HG03095 (cell line): ENCODE results near the gene VCAN.

Source experiments
- ATAC-seq: cut with Tn5 transposase; IDR thresholded peaks from one replicate; pipeline ENCODE4 v1.9.1; 2021; ENCODE audit warnings: moderate library complexity; ENCODE audit not compliant: unreplicated experiment

Gene VCAN

DNA sequence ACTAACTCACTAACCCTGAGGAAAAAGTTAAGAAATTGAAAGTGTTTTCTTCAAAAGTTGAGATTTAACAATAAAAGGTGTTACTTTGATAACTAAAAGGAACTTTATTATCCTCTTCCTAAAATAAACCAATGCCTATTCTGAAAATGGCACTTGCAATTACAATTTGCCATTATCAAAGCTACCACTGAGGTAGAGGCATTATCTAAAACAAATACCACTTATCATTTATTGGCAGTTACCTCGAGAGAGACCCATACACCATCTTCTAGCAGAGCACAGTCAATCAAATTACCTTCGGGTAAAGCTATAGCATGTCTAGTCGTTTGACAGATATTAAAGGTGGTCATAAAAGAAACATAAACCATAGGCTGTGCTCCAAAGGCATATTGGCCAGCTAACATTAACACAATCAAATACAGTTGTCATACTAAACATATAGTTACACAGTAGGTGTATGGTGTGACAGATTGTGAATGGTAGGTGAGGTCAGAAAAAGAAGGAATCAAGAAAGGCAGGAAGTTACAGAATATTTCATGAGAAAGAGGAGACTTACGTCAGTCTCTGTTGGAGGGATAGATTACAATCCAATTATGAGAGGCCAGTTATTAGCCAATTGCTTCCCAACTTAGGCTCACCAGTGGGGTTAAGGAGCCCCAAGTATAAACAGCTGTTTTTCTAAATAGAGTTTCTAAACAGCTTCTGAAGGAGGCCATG is 56.3 kb downstream of the VCAN start:
- ATAC-seq = no peak

DNA sequence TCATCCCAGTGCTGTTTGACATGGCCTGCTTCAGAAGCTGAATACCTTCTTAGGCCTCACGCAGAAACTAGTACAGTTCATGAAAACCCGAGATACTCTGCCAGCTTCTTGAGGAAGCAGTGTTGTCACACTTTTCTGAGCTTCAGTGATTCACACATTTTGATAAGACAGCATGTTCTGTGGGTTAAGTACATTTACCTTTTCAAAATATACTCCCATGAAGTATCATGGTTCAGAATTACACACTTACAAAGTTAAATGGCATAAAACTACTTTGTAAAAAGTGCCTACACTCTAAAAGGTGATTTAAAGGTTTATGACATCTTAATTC is 56.9 kb downstream of the VCAN start:
- no peak for ATAC-seq

DNA sequence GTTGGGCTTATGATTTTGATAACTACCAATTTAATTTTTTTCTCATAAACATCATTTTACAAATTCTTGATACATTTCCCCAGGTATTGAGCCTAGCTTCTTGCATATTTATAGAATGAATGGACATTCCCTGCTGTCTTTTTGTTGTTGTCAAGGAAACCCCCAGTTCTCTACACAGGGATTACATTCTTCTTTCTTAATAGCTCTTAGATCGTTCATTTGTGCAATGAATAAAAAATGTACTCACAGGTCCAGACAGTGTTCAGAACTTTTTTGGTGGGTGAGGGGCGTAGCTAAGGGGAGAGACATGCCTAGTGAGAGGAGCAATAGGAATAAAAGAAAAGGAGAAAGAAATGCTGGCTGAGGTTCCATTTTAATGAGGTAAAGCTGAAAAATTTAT is 58.6 kb downstream of the VCAN start:
- ATAC-seq = no peak

- no peak for ATAC-seq
These were observed 60.1 kb downstream of the VCAN start for GRCh38 chr5:83531661-83532060.

- peak; percentile 80 for ATAC-seq
These were observed 67.4 kb downstream of the VCAN start for GRCh38 chr5:83538786-83539462.

DNA sequence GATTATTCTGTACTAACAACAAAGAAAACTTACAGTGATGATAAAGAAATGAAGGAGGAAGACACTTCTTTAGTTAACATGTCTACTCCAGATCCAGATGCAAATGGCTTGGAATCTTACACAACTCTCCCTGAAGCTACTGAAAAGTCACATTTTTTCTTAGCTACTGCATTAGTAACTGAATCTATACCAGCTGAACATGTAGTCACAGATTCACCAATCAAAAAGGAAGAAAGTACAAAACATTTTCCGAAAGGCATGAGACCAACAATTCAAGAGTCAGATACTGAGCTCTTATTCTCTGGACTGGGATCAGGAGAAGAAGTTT is 67.9 kb downstream of the VCAN start:
- no peak for ATAC-seq

DNA sequence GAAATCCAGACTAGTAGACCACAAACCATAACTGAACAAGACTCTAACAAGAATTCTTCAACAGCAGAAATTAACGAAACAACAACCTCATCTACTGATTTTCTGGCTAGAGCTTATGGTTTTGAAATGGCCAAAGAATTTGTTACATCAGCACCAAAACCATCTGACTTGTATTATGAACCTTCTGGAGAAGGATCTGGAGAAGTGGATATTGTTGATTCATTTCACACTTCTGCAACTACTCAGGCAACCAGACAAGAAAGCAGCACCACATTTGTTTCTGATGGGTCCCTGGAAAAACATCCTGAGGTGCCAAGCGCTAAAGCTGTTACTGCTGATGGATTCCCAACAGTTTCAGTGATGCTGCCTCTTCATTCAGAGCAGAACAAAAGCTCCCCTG is 68.6 kb downstream of the VCAN start:
- no peak for ATAC-seq

DNA sequence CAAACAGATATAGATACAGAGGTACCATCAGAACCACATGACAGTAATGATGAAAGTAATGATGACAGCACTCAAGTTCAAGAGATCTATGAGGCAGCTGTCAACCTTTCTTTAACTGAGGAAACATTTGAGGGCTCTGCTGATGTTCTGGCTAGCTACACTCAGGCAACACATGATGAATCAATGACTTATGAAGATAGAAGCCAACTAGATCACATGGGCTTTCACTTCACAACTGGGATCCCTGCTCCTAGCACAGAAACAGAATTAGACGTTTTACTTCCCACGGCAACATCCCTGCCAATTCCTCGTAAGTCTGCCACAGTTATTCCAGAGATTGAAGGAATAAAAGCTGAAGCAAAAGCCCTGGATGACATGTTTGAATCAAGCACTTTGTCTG is 69.2 kb downstream of the VCAN start:
- ATAC-seq = no peak

DNA sequence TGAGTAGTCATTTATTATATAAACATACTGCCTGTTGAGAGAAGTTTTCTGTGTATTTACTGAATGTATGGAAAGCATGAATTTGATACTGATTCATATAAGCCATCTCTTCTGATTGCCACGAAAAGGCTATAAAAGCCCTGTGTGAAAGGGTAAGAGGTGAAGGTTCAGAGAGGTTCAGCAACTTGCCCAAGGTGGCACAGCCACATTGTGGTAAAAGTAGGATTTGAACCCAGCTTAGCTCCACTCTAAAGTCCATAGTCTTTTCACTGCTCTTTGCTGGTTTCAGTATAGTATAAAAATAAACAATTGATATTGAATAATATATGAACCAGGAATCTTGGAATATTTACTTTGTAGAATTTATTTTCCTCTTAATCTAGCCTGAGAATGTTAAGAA is 71.3 kb downstream of the VCAN start:
- ATAC-seq = no peak

DNA sequence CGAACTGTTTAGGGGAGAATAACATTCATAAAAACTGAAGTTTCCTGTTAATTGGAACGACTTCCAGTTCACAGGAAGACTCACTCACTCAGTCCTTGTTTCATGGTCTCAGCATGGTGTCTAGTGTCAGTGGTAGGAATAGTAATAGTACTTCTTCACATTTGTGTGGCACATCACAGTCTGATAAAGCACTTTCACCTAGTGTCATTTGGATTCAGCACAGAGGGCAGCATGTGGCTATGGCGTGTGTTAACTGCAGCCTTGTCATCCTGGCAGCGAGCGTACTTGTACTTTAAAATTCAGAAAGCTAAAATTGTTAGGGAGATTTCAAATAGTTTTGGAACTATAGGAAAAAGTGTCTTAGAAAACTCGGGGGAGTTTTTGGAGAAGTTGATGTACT is 72.4 kb downstream of the VCAN start:
- ATAC-seq = no peak

DNA sequence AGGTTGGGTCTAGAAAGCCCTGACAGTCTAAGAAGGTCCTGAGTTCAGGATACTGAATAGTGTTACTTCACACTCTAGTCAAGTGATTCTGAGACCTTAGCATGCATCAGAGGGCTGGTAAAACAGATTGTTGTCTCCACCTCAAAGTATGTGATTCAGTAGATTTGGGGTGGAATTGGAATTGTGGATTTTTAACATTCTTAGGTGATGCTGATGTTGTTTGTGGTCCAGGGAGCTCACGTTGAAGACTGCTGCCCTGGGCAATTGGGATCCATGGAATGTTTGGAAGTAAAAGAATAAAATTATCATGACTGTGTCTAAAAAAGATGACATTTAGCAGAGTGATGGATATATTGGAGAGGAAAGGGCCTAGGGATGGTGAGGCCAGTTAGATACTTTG is 75.6 kb downstream of the VCAN start:
- ATAC-seq = no peak

GRCh38 chr5:83547889-83548288 is 76.3 kb downstream of the VCAN start:
- ATAC-seq = no peak

DNA sequence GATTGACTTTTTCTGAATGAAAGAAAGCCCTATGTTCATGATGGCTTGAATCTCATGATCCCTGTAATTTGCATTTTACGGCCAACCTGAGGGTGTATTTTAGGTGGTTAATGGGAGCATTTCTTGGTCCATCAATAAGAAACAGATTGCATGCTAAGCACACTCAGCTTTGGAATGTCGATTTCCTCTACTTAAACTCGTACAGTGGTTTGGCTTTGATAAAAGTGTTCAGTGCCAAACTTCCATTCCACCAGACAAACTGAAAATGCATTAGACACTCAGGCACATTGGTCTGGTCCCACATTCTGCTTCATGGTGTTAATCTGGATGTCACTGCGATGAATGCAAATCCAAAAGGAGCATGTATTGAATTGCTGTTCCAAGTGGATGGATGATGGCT is 77.0 kb downstream of the VCAN start:
- ATAC-seq = no peak

GRCh38 chr5:83549076-83549475 is 77.5 kb downstream of the VCAN start:
- no peak for ATAC-seq

DNA sequence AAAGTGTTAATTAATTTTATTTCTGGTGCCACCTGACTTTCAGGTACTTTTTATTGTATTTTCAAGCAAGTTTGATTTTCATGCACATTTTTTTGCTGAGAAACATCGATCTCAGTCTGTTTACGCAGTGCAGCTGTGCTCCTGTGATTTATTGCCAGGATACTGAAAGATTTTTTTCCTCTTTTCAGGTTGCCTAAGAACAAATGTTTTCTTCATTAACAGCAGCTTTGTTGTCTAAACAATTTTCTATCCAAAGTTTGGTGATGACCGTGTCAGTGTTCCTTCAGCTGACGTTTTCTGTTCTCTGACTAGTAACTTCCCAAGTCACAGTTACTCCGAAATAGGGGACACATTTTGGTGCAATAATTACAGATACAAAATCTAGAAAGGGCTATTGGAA is 78.1 kb downstream of the VCAN start:
- ATAC-seq = no peak

GRCh38 chr5:83551821-83552220 is 80.3 kb downstream of the VCAN start:
- no peak for ATAC-seq

GRCh38 chr5:83552275-83552674 is 80.7 kb downstream of the VCAN start:
- ATAC-seq = no peak

GRCh38 chr5:83553000-83553486 is 81.5 kb downstream of the VCAN start:
- ATAC-seq = no peak

GRCh38 chr5:83554133-83554532 is 82.6 kb downstream of the VCAN start:
- ATAC-seq = no peak

GRCh38 chr5:83554686-83555085 is 83.1 kb downstream of the VCAN start:
- ATAC-seq = no peak

DNA sequence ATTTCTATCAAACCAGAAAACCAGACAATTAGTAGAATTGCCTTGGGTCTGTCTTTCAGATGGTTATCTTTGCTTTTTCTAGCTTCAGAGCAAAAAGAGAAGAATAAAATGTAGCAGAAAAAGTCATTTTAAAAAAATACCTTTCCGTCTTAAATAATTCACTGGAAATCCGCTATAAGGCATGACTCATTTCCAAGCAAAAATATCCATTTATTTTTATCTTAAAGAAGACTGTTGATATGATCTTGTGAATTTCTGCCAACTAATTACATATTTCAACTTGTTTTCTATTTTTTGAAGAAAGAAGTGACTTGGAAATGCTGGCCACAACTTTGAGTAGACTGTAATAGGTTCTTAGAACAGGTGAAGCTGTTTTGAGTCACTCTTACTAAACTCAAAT is 83.7 kb downstream of the VCAN start:
- ATAC-seq = no peak

GRCh38 chr5:83556190-83556589 is 84.6 kb downstream of the VCAN start:
- peak; percentile 50 for ATAC-seq
